ENCODE data around the gene LRP4.

- TF ChIP-seq CTCF (tag by site-specific recombination; IDR thresholded peaks at IDR 0.05) (no peak), ZNF624 (tag by site-specific recombination; IDR thresholded peaks at IDR 0.05) (no peak), ZBTB10 (tag by site-specific recombination; IDR thresholded peaks at IDR 0.05) (no peak), ZNF768 (tag by site-specific recombination; IDR thresholded peaks at IDR 0.05) (no peak), ZBTB21 (tag by site-specific recombination; IDR thresholded peaks at IDR 0.05) (no peak), ZNF211 (tag by site-specific recombination; IDR thresholded peaks at IDR 0.05; ENCODE audit: low read depth) (no peak)
Observed at GRCh38 chr11:46913484-46913883, 4.9 kb downstream of the LRP4 start.

All from HEK293 (cell line).